GM23338 (cell line): Measurements from ENCODE around the gene JARID2.

ENCODE experiments used
- CREB1 ChIP-seq: fragments of 250-450 bp; sonication (Bioruptor Pico); IDR thresholded peaks from 2 replicates; pipeline ENCODE4 v1.5.0; 2020; ENCODE audit warnings: low read depth, mild to moderate bottlenecking, moderate library complexity
- EZH2 ChIP-seq: fragments of 200-600 bp; sonication (generic); IDR thresholded peaks from one replicate; pipeline ENCODE4 v1.8.0; 2017; ENCODE audit warnings: antibody characterized with exemption, mild to moderate bottlenecking, low read depth; ENCODE audit not compliant: unreplicated experiment
- NANOG ChIP-seq: IDR thresholded peaks from 2 replicates; pipeline ENCODE4 v1.6.1; 2016; ENCODE audit warnings: antibody characterized with exemption, borderline replicate concordance
- POLR2AphosphoS5 ChIP-seq: IDR thresholded peaks from 2 replicates; pipeline ENCODE4 v1.6.1; 2016; ENCODE audit warnings: antibody characterized with exemption, low read depth
- TF ChIP-seq, protein P1 (sequence below), 2 experiments: fragments of 200-600 bp in 1 of 2; sonication (generic) in 1 of 2; conservative IDR thresholded peaks; 2 replicates each; pipeline versions ENCODE4 v1.5.1 to v1.6.1; 2016 to 2017; ENCODE audit warnings: antibody characterized with exemption in 2 of 2, low read depth in 2 of 2, mild to moderate bottlenecking in 2 of 2, moderate library complexity in 1 of 2

DNA sequence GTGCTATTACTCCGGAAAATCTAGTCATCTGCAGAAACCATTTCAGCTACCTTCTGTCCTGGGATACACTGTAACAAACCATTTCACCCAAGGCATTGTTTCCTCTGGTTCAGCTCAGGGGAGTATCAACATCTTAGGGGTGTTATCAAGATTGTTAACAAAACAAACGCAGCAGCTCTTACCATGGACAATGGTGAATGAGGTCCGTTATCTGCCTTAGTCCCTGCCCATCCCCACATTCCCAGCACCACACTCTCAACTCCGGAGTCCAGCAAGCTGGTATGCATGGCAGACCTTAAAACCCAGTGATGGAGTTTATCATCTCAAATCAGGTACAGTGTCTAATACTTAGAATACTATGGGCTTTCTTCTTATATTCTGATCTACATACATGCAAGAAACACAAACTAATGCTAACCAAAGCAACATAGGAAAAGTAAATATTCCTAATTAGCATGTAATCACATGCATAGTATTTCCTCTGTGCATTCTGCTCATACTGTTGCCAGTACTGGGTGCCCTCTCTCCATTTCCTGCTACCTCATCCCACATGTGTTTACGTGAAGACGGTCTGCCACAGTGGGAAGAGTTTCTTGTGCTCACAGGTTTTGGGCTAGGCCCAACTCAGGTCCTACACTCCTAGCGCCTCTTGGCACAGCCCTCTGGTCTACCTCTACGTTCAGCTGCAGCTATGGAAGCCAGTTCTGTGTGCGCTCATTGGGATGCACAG, 293.1 kb downstream of the JARID2 start:
- TF ChIP-seq POLR2AphosphoS5 (no peak), EZH2 (no peak), NANOG (no peak), CREB1 (CRISPR knock-in tag) (no peak)
- TF ChIP-seq, protein P1, sequence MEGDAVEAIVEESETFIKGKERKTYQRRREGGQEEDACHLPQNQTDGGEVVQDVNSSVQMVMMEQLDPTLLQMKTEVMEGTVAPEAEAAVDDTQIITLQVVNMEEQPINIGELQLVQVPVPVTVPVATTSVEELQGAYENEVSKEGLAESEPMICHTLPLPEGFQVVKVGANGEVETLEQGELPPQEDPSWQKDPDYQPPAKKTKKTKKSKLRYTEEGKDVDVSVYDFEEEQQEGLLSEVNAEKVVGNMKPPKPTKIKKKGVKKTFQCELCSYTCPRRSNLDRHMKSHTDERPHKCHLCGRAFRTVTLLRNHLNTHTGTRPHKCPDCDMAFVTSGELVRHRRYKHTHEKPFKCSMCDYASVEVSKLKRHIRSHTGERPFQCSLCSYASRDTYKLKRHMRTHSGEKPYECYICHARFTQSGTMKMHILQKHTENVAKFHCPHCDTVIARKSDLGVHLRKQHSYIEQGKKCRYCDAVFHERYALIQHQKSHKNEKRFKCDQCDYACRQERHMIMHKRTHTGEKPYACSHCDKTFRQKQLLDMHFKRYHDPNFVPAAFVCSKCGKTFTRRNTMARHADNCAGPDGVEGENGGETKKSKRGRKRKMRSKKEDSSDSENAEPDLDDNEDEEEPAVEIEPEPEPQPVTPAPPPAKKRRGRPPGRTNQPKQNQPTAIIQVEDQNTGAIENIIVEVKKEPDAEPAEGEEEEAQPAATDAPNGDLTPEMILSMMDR (conservative IDR thresholded peaks at IDR 0.05; ENCODE audit: low read depth in 2 of 2) = no peak
